Measurements from ENCODE around the gene PRKCE.

The PRKCE gene

DNA sequence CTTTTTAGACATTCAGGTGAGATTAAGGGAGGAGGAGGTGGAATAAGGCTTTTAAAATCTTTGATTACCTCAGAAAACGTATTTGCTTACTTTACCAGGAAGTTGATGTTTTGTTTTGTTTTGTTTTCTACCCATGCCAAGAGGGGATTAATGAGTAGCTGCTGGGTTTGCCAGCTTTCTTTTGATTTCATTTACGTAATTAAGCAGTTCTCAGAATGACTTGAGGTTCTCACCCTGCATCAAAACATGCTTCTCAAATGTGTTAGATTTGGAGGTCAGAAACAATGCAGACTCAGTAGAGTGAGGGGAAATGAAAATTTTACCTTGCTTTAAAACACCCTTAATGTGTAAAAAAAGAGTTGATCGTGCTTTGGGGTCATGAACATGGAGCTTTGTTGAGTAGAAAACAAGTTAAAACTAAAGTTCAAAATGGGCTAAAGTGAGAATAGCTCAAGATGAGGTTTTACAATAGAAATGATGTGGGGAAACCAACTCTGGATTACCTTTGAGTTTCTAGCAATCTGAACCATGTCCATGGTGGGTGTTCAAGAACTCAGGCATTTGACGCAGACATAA, 428.6 kb downstream of the PRKCE start:
- DNase-seq (ENCODE audit: low read depth): no peak

DNA sequence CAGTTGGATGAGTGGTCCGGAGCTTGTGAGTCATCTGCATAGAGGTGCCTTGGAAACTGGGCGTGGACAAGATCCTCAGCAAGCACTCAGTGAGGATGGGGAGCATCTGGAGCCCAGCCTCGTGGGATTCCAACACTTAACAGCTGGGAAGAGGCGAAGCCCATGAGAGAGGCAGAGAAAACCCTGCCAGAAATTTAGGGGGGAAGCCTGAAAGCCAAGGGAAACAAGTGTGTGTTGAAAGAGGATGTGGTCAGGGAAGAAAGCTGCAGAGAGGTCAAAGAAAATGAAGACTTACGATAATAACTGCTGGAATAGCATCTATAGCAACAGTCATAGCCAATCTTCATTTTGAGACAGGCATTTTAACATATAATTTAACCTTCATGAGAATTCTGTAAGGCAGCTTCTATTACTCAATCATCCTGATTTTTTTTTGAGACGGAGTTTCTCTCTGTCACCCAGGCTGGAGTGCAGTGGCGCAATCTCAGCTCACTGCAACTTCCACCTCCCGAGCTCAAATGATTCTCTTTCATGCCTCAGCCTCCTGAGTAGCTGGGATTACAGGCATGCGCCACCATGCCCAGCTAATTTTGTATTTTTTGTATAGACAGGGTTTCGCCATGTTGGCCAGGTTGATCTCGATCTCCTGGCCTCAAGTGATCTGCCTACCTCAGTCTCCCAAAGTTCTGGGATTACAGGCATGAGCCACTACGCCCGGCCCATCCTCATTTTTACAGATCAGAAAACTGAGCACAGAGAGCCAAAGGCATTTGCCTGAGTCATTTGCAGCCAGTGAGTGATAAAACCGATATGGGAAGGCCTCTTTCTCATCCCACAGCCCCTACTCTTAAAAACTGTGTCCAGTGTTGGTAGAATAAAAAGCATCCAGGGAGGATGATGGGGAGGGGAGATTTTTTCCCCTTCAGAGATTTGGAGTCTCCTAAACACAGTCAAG, 431.3 kb downstream of the PRKCE start:
- DNase-seq (ENCODE audit: low read depth): peak; percentile 99

DNA sequence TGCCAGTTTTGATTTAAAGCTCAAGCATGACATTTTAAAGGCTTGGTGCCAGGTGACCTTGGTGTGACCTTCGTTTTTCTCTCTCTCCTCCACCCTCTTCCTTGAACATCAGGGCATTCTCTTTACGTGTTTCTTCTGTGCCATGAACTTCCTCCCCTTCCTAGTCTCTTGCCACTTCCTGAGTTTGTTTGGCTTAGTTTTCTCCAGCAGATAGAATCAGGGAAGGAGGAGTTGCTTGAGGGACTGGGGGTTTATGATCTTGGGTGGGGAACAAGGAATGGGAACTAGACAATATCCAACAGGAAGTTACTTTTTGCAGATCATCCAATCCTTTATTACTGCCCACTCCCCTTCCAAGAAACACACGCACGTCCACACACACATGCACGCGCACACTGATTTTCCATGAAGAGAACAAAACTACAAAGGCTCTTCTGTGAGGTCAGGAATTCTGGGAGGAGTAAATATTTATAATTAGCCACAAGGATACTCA, 435.1 kb downstream of the PRKCE start:
- DNase-seq (ENCODE audit: low read depth): no peak

DNA sequence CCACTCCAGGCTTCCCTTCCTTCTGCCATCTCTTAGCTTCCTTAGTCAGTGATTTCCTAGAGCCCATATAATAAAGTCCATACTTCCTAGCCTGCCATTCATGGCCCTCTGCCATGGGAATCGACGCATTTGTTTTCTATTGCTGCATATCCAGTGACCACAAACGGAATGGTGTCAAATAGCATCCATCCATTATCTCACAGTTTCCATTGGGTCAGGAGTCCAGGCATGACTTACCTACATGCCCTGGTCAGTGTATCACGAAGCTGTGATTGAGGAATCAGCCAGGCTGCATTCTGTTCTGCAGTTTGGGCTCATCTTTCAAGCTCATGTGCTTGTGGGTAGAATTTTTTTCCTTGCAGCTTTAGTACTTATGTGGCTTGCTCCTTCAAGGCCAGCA, 436.0 kb downstream of the PRKCE start:
- no peak for DNase-seq (ENCODE audit: low read depth)

DNA sequence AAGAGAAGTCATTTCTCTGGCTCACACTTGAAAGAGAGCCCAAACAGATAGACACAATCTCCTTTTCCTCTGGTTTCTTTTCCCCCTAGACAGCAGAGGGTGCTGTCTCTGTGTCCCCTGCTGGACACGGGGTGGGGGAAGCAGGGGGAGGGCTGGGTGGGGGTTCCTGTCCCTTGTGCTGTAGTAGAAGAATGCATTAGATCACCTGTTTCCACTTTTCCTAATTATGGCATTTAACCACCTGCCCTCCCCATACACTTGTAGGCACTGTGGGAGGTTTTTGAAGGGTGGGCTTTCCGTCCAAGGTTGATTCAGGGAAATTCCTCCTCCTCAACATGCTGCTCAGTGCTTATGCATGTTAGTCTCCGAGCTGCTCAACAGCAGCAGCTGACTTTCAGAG, 439.5 kb downstream of the PRKCE start:
- no peak for DNase-seq (ENCODE audit: low read depth)

DNA sequence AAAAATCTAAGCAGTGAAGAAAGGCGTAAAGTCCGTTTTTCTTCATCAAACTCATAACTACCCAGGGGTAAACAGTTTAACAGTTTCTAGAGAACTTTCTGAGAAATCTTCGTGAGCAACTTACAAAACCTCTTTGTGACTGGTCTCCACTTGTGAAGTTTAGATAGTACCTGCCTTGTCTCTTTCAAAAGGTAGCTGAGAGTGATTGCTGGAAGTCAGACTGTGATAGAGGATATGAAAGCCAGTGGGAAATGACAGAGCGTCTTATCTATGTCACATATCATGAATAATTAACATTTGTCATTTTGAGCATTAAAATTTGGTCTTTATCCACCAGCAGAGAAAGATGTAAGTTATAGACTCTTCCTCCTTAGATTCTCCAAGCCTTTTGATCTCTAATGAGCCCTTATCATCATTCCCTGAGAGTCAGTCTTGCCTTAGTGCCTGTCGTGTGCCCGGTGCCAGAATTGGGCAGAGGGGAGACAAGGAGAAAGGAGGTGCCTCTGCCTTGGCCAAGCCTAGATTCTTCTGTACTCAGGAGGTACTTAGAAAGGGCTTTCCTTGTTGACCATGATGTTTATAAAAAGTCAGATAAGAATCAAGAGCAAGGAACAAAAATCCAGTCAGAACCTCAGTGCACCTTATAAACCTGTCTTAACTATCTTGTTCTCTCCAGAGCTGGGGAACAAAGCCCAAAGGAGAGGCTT, 440.6 kb downstream of the PRKCE start:
- DNase-seq (ENCODE audit: low read depth): no peak

DNA sequence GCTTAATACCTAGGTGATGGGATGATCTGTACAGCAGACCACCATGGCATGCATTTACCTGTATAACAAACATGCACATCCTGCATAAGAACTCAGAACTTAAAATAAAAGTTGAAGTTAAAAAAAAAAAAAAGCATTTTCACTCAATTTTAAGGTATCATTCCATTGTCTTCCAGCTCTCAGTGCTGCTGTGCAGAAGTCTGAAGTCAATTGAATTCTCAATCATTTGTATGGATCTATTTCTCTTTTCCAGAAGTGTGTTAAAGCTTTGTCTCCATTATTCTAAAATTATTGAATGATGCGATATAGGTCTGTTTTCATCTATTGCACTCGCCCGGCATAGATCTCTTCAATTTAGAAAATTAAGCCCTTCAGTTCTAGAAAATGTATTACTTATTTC, 443.2 kb downstream of the PRKCE start:
- DNase-seq (ENCODE audit: low read depth): no peak

DNA sequence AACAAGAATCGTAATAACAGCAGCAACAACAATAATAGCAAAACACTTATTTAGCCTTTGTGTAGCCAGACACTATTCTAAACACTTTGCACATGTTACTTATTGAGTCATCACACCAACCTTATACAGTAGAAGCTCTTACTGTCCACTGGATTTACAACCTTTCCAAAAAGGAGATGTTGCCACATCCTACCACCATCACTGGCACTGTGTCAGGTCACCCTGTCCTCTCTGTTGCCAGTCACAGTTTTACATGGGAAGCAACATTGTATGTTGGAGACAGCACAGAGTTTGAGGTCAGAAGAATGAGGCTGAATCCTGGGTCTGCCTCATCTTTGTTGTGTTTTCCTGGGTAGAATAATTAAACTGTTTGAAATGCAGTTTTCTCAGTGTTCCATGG, 444.4 kb downstream of the PRKCE start:
- DNase-seq (ENCODE audit: low read depth): no peak

DNA sequence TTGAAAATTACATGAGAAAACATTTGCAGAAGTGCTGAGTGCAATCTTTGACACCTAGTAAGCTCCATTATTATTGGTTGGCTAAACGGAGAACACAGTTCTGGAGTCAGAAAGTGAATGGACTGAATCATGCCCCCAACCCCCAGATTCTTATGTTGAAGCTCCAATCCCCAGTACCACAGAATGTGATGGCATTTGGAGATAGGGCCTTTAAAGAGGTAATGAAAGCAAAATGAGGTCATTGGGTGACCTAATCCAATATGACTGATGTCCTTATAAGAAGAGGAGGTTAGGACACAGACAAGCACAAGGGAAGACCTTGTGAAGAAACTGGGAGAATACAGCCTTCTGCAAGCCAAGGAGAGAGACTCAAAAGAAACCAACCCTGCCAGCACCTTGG, 444.8 kb downstream of the PRKCE start:
- no peak for DNase-seq (ENCODE audit: low read depth)

DNA sequence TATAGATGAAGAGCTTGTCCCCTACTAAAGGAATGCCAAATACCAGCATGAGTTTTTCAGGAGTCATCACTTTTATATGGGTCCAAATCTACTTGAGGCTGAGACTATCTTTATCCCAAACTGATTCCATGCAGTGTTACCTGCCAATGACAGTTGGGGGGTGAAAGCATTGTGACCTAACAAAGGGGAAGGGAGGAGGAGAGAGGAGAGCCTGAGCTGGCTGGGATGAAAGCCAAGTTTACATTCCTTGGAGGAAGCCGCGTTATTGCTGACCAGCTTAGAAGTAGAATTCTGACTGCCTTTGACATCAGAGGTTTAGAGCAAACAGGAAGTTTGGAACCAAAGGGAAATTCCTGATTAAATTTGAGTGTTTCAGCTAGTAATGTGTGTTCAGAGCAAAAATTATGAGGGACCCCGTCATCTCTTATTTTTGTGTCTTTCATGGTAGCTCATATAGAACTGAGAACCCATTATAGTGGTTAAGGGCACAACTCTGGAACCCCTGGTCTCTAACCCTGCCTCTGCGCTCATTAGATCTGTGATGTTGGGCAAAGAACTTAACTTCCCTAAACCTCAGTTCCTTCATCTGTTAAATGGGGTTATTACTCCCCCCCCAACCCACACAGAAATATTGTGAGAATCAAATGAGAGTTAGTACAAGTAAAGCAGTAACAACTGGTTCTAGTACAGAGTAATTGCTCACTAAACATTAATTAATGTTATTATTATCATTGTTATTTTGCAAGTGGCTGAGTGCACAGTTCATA, 446.4 kb downstream of the PRKCE start:
- peak; percentile 94 for DNase-seq (ENCODE audit: low read depth)

DNA sequence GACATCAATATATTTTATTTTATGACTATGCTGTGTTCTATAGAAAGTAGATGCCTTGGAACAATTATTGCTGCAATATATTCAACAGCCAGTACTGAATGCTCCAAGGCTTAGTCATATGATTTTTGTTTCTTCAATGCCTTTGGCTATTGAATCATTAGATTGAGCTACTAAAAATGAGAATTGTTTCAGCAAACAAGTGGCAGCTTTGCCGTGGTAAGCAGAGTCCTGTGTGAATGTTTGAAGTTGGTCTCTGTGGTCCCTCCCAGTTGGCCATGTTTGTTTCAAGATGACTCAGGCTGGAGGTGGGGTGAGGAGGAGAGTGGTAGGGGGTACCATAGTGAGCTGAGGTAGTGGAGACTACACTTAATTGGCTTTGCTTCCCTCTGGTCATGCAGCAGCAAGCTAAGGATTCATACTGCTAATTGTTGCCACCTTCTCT, 447.2 kb downstream of the PRKCE start:
- DNase-seq (ENCODE audit: low read depth): peak; percentile 77

DNA sequence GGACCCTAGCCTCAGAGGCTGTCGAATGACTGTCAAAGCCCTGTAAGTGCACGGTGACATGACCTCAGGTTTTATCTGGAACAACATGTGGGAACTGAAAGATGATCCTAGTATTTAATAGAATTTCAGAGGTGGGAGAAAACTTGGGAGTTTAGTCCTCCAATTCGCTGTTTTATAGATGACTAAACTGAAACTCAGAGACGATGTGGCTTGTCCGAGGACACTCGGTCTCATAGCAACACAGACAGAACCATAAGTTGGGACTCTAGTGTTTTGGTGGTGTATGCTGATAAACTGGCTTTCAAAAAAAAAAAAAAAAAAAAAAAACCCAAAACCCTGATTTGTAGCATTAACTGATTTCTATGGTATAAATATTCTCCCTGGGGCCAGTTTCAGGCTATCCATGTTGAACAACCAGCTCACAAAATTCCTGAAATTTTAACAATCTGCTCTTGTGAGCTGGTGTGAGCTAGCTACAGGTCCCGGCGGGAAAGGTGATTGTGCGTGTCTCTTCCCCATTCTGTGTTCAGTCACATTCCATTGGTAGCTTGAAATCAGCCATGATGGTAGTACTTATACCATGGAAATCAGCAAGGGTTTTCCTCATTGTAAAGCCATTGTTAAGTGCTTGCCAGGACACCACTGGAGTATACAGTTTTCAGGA, 450.2 kb downstream of the PRKCE start:
- no peak for DNase-seq (ENCODE audit: low read depth)

DNA sequence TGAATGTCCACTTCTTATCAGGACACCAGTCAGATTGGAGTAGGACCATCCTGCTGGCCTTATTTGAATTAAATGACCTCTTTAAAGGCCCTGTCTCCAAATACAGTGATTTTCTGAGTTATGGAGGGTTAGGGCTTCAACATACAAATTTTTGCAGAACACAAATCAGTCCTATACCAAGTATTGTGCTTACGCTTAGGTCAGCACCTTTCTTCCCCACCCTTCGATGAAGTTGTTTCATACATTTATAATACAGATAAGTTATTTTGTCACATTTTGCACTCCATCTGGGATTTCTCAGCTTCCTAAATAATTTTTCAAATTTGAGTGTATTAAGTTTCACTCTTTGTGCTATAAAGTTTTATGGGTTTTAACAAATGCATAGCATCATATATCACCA, 455.2 kb downstream of the PRKCE start:
- DNase-seq (ENCODE audit: low read depth): no peak

DNA sequence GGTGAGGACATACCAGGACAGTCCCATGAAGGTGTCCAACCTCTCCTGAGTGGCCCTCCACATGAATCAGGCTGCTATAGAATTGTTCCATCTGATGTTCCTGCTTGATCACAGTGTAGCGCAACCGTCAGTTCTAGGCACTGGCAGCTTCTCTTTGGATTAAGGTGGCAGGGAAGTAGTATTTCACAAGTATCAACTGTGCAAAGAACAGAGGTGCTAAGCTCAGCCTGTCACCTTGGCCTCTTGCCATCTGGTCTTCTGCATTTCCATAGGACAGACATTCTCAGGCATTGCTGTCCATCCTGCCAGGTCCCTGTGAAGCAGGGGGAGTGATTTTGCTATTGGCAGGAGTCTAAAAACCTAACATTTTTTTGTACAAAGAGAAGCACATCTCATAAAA, 463.5 kb downstream of the PRKCE start:
- DNase-seq (ENCODE audit: low read depth): no peak

DNA sequence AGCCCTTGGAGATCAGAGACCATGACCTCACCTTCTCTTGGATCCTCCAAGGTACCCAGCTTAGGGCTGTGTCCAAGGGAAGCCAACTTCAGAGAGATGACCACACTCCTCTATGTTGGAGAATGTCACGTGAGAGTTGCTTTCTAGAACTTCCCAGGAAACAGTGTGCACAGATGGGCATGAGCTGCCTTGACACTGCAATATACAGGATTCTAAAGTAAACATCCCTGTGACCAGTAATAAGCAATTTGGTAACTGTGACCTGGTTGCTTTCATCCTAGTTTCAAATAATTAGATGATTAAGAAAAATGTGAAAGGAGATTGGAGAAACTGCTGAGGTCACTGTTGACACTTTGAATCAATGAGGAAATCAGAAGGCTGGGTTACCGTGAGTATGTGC, 464.7 kb downstream of the PRKCE start:
- no peak for DNase-seq (ENCODE audit: low read depth)

DNA sequence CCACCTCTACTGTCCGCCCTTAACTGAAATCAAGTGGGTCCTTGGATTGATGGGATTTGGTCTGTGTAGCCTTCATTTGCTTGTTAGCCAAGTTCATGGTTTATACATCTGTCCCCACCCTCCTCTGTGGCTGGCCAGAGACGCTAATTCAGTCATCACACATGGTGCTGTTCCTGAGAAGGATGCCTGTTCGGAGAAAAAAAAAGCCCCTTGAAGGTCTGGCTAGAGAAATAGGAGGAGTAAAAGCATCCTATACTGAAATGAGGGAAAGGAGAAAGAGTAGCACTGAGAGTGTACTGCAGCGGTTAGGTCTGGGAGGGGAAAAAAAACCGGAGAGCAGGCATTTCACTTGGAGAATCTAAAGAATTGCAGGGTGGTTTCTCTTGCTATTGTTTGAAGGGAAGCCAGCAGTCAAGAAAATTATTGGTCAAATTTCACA, 465.1 kb downstream of the PRKCE start:
- DNase-seq (ENCODE audit: low read depth): peak; percentile 25

DNA sequence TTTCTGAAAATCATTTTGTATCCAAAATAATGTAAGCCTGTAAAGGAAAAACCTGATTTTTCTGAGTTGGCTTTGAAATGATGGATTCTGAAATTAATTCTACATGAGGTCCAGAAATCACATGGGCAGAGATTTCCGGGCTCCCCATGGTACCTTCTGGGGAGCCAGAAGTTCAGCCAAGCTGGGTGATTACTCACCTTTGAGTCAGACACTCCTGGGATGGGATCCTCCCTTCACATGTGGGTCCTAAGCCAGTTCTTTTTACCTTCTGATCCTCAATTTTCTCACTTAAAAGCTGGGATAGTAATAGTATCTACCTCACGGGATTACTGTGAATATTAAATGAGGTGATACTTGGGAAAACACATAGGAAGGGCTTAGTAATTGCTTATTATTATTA, 465.9 kb downstream of the PRKCE start:
- DNase-seq (ENCODE audit: low read depth): peak; percentile 16

DNA sequence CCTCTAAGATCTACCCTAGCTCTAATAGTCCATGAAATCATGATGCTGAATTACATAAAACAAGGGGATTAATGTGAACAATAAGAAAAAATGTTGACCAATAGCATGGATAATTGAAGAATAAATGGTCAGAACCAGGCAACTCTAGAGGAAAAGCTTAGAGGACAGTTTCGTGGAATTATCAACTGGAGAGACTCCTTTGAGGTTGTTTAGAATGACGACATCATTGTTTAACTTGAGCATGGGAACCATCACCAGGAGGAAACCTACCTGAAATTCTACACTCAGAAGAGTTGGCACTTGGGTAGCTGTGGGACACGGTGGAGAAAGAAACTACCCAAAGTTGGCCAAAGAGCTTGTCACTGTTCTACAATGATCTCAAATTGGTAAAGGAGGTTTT, 466.5 kb downstream of the PRKCE start:
- DNase-seq (ENCODE audit: low read depth): no peak

DNA sequence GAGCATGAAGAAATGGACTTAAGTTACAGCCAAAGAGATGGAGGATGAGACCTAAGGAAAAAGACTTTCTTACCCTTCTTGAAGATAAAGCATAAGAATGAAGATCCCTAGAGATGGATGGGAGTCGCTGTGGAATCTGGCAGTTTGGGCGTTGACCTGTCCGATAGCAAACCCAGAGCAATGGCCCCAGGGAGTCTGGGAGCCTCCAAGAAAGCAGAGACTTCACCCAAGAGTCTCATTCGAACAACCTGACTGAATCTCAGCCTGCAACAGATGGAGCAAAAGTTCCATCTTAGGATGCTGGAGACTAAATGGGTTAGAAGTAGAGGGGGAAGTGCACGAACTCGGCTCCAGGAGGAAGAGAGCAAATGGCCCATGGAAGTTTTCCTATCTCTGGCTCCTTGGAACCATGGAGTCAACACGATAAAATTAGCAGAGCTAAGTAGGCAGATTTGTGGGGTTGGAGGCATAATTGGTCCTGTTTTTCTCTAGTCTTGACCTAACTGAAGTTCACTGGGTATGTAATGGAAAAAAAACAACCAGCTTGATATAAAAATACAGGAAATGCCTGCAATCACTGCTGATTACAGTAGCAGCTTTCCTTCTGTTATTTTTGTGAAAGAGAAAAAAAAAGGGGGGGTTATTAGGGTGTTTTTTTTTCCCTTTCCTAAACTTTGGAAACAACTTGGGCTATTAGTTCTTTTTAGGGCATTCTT, 467.3 kb downstream of the PRKCE start:
- no peak for DNase-seq (ENCODE audit: low read depth)

DNA sequence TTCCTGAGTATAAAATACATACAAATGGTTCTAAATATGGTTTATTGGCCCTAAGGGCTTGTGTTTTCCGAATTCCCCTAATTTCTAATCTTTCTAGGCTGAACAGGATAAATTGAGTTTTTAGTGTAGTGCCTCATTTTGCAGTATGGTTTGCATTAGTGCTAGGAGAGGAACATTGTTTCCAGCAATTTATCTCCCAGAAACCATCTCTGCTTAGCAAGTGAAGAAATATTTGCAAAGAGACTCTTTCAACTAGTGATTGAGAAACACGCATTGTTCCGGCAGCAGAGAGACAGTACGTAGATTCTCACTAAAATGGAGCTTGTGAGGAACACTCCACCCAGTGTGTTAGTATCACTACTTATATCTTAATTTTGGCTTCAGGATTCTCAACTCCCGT, 468.0 kb downstream of the PRKCE start:
- peak; percentile 73 for DNase-seq (ENCODE audit: low read depth)

Measured in GM04503 (cell line).